ENCODE measurements around the gene CABP2. TPM values are rescaled to one million over a fixed set of nuclear protein-coding genes. Genes with fewer than 3 reads are reported as not detected.

CABP2 gene
- total and polyA plus RNA-seq, 4 donors: not detected

DNA sequence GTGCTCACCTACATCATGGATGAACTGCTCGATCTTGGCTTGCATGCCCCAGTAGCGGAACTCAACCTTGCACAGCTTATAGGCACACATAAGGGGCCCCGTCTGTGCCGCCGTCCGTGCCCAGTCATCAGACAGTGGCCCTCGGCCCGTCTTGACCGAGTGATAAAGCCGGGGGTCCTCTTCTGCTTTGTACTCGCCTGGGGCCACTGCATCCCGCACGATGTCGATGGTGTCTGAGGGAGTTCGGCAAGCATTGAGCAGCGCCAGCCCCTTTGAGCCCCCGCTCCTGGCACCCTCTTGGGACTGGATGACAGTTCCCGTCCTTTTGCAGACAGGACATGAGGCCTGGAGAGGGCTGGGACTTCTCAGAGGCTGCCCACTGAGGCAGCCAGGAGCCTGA, 21.4 kb downstream of the CABP2 start:
- TF ChIP-seq, protein P1, sequence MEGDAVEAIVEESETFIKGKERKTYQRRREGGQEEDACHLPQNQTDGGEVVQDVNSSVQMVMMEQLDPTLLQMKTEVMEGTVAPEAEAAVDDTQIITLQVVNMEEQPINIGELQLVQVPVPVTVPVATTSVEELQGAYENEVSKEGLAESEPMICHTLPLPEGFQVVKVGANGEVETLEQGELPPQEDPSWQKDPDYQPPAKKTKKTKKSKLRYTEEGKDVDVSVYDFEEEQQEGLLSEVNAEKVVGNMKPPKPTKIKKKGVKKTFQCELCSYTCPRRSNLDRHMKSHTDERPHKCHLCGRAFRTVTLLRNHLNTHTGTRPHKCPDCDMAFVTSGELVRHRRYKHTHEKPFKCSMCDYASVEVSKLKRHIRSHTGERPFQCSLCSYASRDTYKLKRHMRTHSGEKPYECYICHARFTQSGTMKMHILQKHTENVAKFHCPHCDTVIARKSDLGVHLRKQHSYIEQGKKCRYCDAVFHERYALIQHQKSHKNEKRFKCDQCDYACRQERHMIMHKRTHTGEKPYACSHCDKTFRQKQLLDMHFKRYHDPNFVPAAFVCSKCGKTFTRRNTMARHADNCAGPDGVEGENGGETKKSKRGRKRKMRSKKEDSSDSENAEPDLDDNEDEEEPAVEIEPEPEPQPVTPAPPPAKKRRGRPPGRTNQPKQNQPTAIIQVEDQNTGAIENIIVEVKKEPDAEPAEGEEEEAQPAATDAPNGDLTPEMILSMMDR (IDR thresholded peaks at IDR 0.05; ENCODE audit: control extremely low read depth, extremely low read depth): no peak
- DNase-seq (no peak), ATAC-seq (ENCODE audit: insufficient read depth, low FRiP score) (no peak)
- H3K9me3 ChIP-seq (ENCODE audit: control insufficient read depth in 4 of 4, insufficient read depth in 3 of 4, low read length in 3 of 4): peaks cover 0 to 3% (median 0%) of the 10 kb centered on the region in 4 donors
- peaks cover 0 to 22% (median 10%) of the 10 kb centered on the region in 5 donors for H3K4me1 ChIP-seq (ENCODE audit: control insufficient read depth in 5 of 5, insufficient read depth in 5 of 5, low read length in 5 of 5)
- no peak overlapping the region for H3K9ac ChIP-seq (ENCODE audit: insufficient read depth in 1 of 2, low read length in 2 of 2)
- no peak overlapping the region for H3K4me3 ChIP-seq
- no peak overlapping the region for H3K27ac ChIP-seq (ENCODE audit: low read depth in 1 of 2, low read length in 1 of 2)
- peaks cover 3 to 23% (median 8%) of the 10 kb centered on the region in 4 donors for H3K36me3 ChIP-seq (ENCODE audit: control insufficient read depth in 4 of 4, insufficient read depth in 4 of 4, low read length in 4 of 4)
- 97 to 98% methylated on average over 18 of the region's 18 CpGs for WGBS, 2 donors
- no peaks in the 10 kb centered on the region for H3K27me3 ChIP-seq (ENCODE audit: control insufficient read depth in 3 of 3, insufficient read depth in 3 of 3, low read length in 2 of 3)

DNA sequence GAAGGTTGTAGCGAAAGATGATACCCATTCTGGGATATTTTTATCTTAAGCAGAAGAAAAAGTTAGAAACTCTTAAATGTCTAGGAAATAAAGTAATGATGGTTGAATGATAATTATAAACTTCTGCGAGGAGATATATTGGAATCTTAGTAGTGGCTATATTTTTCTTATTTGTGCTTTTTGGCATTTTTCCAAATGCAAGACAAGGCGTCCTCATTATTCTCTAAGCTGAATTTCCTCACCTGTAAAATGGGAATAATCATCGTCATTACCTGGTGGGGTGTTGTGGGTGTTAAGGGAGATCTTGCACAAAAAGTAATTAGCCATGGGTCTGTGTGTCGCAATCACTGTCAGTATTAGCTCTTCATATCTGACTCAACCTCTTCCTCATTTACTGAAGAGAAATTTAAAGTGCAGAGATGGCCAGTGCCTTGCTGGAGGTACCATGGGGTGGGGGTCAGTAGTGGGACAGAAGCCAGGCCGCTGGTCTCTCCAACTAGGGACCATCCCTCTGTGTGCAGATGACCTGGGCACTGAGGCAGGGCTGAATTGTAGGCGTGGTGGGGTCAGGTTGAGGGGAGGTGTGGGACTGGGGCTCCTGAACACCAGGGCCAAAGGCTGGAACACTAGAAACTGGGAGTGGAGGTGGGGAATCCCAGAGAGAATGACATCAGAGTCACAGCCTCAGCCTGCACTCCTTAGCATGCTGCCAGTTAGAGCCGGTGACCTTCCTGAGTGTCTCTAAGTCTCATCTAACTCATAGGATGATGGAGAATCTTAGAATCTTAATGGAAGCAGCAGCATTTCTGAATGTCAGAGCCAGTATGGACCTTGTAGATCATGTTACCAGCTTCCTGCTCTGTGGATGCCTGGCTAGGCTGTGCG, 22.2 kb downstream of the CABP2 start:
- H3K36me3 ChIP-seq (ENCODE audit: control insufficient read depth in 4 of 4, insufficient read depth in 4 of 4, low read length in 4 of 4): peaks cover 3 to 26% (median 8%) of the 10 kb centered on the region in 4 donors
- H3K27me3 ChIP-seq (ENCODE audit: control insufficient read depth in 3 of 3, insufficient read depth in 3 of 3, low read length in 2 of 3): no peaks in the 10 kb centered on the region
- no peak overlapping the region for H3K27ac ChIP-seq (ENCODE audit: low read depth in 1 of 2, low read length in 1 of 2)
- H3K4me1 ChIP-seq (ENCODE audit: control insufficient read depth in 5 of 5, insufficient read depth in 5 of 5, low read length in 5 of 5): peaks cover 0 to 19% (median 10%) of the 10 kb centered on the region in 5 donors
- H3K4me3 ChIP-seq: no peak overlapping the region
- H3K9me3 ChIP-seq (ENCODE audit: control insufficient read depth in 4 of 4, insufficient read depth in 3 of 4, low read length in 3 of 4): peaks cover 0 to 3% (median 0%) of the 10 kb centered on the region in 4 donors
- ATAC-seq (ENCODE audit: insufficient read depth, low FRiP score) (no peak), DNase-seq (no peak)
- WGBS, 2 donors: 85 to 89% methylated on average over 9 of the region's 9 CpGs
- H3K9ac ChIP-seq (ENCODE audit: insufficient read depth in 1 of 2, low read length in 2 of 2): no peak overlapping the region
- TF ChIP-seq, protein P1 (IDR thresholded peaks at IDR 0.05; ENCODE audit: control extremely low read depth, extremely low read depth): no peak

- no peak overlapping the region for H3K27ac ChIP-seq (ENCODE audit: low read depth in 1 of 2, low read length in 1 of 2)
- ATAC-seq (ENCODE audit: insufficient read depth, low FRiP score) (no peak), DNase-seq (no peak)
- H3K9me3 ChIP-seq (ENCODE audit: control insufficient read depth in 4 of 4, insufficient read depth in 3 of 4, low read length in 3 of 4): peaks cover 0 to 3% (median 0%) of the 10 kb centered on the region in 4 donors
- no peak overlapping the region for H3K9ac ChIP-seq (ENCODE audit: insufficient read depth in 1 of 2, low read length in 2 of 2)
- H3K4me3 ChIP-seq: no peak overlapping the region
- 85 to 91% methylated on average over 1 of the region's 1 CpG for WGBS, 2 donors
- TF ChIP-seq, protein P1 (IDR thresholded peaks at IDR 0.05; ENCODE audit: control extremely low read depth, extremely low read depth): no peak
- H3K36me3 ChIP-seq (ENCODE audit: control insufficient read depth in 4 of 4, insufficient read depth in 4 of 4, low read length in 4 of 4): peaks cover 3 to 32% (median 8%) of the 10 kb centered on the region in 4 donors
- no peaks in the 10 kb centered on the region for H3K27me3 ChIP-seq (ENCODE audit: control insufficient read depth in 3 of 3, insufficient read depth in 3 of 3, low read length in 2 of 3)
- peaks cover 0 to 13% (median 6%) of the 10 kb centered on the region in 5 donors for H3K4me1 ChIP-seq (ENCODE audit: control insufficient read depth in 5 of 5, insufficient read depth in 5 of 5, low read length in 5 of 5)
These were observed 22.8 kb downstream of the CABP2 start for GRCh38 chr11:67500484-67500821.

Data from lung (tissue), 12 donors.